HG03432 (cell line): ENCODE measurements around the gene NEURL1.

Experiments
- ATAC-seq: cut with Tn5 transposase; IDR thresholded peaks from one replicate; pipeline ENCODE4 v1.9.1; 2021; ENCODE audit warnings: mild to moderate bottlenecking, moderate library complexity; ENCODE audit not compliant: unreplicated experiment

NEURL1 gene

DNA sequence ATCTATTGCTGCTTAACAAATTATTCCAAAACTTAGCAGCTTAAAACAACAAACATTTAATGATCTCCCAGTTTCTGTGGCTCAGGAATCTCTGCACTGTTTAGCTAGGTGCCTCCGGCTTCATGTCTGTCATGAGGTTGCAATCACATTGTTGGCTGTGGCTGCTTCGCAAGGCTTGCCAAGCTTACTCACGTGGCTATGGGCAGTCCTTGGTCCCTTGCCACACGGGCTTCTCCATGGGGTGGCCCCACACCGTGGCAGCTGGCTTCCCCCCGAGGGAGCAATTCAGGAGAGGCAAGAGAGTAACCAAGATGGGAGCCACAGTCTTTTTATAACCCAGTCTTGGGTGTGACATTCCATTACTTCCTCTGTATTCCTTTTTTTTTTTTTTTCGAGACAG, 67.4 kb downstream of the NEURL1 start:
- no peak for ATAC-seq

DNA sequence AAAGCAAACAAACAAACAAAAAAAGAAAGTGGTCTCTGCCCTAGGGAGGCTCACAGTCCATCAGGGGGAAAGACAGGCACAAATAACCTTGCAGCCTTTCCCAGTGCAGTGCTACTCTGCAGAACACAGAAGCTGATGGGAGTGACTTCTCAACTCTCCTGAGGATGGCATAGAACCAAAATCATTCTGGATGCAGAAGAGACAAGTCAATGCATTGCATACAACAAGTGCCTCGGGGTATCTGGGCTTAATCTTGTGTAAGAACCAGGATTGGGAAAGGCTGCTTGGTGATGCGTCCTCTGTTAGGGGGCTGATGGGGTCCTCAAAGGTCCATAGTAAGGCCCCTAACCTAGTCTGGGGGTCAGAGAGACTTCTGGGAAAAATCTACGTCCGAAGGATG, 68.9 kb downstream of the NEURL1 start:
- ATAC-seq, result no peak

DNA sequence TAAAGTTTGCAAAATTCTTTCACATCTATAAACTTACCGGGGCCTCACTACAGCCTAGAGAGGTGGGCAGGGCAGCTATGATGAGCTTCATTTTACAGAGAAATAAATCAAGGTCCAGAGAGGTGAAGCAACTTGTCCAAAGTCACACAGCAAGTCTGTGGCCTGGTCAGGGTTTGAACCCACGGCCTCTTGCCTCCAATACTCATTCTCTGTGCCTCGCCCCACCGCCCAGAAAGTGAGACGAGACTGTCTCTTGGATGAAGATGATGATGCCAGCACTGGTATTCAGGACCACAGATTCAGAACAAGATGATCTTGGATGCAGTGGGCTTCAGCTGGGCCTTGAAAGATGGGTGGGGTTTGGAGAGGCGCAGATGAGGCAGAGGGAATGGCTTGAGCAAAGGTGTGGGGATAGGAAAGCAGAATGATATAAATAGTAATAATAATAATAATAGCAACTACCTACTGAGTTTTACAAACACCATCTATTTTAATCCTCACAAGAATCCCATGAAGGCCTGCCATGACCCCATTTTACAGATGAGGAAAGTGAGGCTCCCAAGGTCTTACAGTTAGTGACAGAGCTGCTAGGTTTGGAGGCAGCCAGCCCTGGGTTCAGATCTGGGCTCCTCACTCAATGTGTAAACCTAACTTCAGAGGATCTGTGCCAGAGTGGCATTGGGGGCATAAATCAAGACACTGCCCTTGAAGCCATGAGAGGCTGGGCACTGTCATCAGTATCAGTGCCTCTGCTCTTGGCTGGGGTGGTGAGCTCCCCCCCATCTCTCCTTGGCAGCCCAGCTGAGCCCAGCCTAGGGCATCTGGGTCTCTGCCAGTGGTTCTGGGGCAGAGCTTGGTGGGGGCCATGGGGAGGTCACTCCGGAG, 70.0 kb downstream of the NEURL1 start:
- no peak for ATAC-seq

DNA sequence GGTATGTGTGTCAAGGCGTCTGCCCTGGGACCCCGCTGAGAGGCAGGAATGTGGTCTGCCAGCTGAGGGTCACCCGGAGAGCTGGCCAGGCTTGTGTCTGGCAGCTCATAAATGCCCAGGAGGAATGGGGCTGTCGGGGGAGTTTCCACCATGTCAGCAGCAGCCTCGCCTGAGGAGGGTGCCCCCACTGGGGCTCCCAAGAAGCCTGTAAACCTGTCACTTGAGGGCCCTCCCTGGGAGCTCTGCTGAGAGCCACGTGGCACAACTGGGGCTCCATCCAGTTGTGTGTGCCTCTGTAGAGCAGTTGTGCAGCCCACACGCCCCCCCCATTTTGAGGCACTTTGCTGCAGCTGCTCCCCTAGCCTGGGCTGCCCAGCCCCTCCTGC, 70.6 kb downstream of the NEURL1 start:
- ATAC-seq, result no peak

DNA sequence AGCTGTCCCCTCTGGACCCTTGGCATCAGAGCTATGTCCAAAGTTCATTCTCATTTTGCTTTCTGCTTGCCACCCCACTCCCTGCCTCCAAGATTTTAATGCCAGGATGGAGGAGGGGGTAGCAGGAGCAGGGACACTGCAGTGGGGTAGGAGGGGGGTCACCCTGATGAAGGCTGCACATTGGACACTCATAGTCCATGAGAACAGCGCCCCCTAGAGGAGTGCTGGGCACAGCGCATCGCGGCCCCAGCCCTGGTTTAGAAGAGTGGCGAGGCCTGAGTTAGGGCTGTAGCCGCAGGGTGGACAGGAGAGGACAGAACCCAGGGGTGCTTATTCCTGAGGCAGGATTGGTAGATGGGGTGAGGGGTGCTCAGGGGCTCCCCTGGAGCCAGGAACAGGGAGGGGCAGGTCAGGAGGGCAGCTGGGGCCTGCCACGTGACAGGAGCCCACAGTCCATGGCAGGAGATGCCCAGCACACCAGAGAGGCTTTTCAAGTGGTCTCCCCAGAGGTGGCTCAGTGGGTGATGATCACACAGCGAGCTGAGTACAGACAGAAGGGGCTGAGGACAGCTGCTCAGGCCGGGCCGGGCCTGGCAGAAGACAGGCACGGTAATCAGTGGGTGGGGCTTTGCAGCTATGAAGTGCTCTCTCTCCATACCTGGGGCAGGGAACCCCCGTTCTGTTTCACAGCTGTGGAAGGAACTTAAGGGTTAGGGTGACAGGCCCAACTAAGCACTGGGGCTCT, 71.4 kb downstream of the NEURL1 start:
- ATAC-seq, result no peak

DNA sequence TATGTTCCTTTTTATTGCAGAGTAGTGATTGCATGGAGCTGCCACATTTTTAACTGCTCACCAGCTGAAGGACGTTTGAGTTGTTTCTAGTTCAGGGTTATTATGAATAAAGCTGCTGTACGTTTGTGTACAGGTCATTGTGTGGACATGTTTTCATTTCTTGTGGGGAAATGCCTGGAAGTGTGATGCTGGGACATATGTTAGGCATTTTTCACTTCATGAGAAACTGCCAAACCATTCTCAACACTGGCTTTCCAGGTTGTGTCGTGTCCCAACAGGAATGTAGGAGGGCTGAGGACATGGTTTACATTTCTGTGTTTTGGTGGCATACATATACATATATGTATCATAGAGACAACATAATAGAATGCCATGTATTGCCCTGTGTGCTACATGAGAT, 73.0 kb downstream of the NEURL1 start:
- no peak for ATAC-seq

DNA sequence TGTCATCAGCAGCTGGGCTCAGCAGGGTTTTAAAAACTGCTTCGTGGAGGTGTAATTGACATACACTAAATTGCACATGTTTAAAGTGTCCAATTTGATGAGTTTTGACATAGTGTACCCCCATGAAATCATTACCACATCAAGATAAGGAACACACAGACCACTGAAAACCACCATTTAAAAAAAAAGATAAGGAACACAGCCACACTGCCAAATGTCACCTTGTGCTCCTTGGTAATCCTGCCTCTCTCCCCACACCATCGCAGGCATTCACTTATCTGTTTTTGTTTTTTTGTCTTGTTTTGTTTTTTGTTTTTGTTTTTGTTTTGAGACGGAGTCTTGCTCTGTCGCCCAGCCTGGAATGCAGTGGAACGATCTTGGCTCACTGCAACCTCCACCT, 75.0 kb downstream of the NEURL1 start:
- no peak for ATAC-seq

DNA sequence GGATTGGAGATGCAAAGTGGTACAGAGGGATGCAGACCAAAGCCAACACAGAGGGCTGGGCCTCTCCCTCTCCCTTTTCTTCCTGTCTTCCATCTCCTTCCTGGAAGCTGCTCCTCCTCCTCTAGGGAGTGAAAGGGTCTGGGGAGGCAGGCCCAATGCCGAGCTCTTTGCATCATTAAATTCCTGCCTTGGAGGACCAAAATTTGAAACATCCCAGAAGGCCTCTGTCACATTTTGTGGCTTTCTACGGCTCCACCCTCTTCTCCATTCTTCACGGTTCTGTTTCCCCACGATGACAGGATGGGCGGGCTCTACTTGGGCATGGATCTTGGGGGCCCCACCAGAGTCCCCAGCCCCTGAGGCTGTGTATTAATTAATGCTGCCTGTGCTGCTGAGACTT, 76.4 kb downstream of the NEURL1 start:
- ATAC-seq, result no peak

DNA sequence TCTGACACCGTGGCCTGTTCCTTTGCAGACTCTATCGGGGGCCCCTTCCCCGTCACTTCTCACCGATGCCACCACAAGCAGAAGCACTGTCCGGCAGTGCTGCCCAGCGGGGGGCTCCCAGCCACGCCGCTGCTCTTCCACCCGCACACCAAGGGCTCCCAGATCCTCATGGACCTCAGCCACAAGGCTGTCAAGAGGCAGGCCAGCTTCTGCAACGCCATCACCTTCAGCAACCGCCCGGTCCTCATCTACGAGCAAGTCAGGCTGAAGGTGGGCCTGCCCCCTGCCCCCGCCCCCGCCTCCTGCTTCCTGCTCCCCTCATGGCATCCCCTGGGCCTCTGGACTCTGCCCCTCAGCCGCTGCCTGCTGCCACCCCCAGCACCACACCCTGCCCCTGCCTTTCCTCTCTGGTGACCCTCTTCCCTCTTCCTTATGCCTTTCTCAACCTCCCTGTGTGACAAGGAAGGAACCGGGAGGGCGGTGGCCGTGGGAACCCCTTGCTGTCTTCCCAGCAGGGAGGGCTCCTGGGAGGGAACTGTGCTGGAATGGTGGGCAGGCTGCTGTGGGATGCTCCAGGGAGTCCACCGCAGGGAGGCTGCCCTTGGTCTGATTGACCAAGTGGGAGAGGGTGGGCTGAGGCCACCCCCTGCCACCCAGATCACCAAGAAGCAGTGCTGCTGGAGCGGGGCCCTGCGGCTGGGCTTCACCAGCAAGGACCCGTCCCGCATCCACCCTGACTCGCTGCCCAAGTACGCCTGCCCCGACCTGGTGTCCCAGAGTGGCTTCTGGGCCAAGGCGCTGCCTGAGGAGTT, 77.5 kb downstream of the NEURL1 start:
- no peak for ATAC-seq

DNA sequence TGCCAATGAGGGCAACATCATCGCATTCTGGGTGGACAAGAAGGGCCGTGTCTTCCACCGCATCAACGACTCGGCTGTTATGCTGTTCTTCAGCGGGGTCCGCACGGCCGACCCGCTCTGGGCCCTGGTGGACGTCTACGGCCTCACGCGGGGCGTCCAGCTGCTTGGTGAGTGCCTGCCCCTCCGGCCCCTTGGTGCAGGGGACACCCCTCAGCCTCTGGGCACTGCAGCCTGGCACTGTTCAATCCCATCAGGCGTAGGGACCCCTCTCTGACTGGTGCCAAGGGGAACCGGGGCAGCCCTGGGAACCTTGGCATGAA, 78.1 kb downstream of the NEURL1 start:
- ATAC-seq, result no peak

DNA sequence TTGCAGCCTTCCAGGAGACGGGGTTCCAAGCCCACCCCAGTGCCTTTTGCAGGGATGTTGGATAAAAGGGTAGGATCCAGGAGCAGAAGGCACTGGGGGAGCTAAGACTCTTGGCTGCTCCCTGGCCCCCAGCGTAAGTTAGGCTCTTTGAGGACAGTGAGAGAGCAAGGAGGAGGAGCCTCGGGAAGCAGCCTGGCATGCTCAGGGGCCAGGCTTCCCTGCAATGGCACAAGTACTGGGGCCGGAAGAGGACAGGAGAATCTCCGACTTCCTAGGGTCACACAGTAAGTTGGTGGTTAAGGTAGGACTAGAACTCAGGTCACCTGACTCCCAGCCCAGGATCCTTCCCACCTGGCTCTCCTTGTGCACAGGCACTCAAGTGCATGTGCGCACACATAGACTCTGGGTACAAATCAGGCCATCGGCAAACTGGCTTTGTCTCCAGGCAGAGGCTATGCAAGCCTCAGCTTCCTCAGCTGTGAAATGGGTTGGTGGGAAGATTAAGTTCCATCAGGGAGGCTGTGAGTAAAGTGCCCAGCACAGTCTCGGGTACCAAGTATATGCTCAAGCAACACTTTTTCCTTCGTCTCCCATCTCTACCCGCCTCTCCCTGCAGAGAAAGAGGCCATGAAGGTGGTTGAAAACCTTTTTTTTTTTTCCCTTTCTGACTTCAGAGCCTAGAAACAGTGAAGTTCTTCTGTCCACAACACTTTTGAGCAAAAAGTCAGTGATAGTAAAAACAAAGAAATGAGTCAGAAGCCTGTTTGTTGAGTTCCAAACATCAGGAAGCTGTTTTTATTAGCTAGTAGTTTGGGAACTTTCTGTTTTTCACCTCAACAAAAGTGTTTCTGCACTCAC, 79.1 kb downstream of the NEURL1 start:
- ATAC-seq, result no peak

DNA sequence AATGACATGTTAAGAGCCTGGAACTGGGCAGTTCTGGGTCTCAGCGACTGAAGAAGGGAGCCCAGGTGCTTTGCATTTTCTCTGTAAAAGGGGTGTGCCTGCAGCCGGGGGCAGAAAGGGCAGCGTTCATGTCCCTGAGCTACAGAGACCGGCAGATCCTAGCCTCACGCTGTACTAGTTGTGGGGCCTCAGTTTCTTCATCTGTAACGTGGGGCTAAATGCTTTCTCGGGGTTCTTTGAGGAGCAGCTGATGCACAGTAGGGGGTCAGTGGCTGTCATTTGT, 79.6 kb downstream of the NEURL1 start:
- ATAC-seq, result no peak

DNA sequence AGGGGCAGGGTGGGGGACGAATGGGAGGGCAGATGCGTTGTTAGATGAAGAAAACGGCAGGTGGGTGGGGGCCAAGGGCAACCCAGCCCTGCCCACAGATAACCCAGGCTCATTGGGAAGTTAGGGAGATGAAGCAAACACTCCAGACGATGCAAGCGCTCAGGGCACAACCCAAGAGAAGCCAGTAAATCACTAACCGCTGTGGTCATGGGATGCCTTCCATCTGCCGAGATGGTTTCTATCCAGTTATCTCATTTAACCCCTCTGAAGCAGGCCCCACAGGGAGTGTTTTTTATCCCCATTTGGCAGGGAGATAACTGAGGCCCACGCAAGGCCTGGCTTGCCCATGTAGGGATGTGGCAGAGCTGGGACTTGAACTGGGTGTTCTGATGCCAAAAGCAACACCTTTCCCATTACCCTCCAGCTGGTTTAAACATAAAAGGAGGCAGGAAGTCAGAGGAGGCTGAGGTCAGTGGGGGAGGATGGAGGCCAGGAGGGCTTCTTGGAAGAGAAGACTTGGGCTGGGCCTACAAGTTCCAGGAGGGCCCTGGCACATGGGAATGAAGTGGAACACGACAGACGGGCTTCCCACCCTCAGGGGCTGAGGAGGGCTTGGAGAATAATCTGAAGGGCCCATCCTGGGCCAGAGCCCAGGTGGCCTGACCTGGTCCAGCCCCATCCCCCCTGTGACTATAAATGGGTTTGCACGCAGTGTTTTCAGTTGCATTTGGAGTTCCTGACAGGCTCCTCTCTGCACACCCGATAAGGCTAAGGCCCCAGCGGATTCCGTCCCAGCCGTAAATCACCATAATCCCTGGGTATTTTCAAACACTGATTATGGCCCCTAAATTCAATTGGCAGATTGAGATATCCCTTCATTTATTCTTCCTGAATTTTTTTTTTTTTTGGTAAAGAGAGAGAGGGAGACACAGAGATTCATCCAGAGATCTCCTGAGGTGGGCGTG, 80.9 kb downstream of the NEURL1 start:
- ATAC-seq, result no peak

DNA sequence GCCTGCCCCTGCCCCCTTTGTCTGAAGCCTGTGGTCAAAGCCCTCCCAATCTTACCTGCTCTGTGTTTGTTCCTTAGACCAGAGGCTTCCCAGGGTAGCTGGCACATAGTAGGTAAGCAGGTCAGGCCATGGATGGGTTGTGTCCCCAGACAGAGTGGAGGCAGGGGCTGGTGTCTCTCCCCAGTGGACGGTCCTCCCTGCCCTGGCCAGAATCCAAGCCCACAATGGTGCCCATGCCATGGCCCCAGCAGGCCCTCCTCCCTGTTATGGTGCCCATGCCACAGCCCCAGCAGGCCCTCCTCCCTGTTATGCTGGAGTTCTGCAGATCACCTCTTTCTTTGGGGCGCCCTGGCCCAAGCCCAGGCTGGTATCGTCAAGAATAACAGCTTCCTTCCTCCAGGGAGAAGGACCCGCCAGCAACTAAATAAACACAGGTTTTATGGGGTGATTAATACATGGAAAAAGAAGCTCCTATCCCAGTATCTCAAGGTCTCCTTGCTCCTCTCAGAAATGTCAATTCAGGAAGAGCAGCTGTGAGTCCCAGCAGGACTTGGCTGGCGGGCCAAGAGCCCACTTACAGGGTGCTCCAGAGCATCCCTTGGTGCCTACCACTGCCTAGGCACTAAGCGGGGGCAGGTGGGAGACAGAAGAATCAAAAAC, 82.0 kb downstream of the NEURL1 start:
- ATAC-seq, result no peak

DNA sequence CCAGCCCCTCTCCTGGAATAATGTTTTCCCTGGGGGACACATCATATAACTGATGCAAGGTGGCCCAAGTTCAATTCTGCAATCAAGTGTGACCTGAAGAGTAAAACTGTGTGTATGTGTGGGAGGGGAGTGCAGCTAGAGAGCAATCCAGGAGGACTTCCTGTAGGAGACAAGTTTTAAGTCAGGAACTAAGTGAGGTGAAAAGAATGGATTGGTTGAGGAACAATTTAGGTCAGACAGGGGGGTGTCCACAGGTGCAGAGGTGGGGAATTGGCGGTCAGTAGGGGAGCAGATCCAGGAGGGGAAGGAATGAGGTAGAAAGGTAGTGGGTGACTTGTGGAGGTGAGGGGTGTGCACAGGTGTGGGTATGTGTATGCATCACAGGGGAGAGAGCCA, 82.6 kb downstream of the NEURL1 start:
- no peak for ATAC-seq

DNA sequence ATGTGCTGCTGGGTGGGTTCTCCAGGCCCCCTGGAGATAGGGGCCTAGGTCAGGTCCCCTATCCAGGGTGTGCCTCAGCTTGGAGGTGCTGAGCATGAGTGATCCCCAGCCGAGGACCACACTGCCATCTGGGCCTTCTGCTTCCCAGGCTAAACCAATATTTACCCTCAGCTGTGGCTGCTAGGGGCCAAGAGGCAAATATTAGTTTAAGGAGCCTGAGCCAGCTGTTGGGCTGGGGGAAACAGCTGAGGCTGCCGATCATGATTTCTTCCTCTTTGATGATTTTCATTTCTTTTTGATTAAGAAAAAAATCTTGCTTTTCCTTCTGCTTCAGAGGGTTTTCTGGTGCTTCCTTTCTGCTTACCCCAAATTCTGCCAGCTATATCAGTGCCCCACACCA, 83.4 kb downstream of the NEURL1 start:
- ATAC-seq, result no peak

DNA sequence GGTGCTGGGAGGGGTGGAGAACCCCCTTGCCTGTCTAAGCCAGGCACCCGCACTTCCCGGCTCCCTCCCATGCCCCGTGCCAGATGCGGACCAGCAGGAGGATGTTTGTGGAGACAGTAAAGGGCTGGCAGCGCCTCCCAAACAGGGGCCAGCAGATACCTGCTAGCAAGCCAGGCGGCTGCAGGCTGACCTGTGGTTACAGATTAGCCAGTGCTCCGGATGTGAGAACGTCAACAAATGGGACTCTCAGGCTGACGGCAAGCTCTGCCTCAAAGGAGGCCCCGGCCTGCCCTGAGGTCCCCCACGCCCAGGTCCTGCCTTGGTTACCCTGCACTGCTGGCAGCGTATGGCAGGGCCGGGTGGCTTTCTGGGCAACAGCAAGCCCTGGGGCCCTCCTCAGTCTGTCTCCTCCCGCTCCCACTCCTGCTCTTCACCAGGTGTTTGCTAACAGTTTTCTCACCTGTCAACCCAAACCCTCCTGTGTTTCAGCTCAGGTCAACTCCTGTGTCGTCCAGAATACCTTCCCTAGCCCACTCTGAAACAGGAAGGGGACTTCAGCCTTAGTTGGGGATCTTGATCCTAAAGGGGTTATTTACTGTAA, 85.4 kb downstream of the NEURL1 start:
- no peak for ATAC-seq

DNA sequence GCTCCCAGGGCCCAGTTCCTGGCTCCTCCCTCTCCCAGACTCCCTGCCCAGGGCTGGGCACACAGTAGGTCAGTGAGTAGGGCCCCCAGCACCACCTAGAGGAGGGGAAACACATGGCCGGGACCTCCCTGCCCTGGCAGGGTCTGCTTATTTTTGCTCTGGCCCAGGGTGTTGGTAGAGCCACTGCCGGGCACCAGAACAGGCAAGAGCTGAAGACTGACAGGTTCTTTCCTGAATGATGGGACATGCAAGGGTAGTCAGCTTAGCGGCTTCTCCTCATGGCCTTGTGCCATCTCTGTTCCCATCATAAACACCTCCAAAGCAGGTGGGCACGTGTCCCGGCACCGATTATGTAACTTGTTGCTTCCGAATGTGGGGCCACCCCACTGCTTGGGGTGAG, 86.5 kb downstream of the NEURL1 start:
- ATAC-seq, result no peak

DNA sequence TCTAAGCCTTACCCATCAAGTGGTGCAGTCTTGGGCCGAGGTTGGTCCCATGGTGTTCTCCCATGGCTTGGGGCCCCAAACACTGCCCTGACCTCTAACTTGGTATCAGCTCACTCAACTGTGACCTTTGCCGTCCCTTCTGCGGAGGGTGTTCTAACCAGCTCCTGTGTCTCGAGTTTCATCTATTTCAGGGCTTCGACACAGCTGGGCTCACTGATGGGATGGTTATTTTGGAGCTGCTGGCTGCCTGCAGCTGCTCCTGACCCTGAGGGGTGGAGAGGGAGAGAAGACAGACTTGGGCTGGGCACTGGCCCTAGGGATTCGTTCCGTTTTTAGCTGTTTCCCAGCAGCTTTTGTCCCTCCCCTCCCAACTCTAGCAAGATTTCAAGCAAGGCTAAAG, 86.9 kb downstream of the NEURL1 start:
- no peak for ATAC-seq
